H1 (cell line): Measurements from ENCODE around the gene SLC17A5. TPM values are rescaled to one million over a fixed set of nuclear protein-coding genes. Genes with fewer than 3 reads are reported as not detected.

Source experiments
- CTCF ChIA-PET: fragments of 300-600 bp; sonication (Branson Sonifier 250); formaldehyde crosslinking; loops from one replicate; lab custom pipeline; 2021; ENCODE audit not compliant: partially characterized antibody; lab: Charles Lee
- POLR2A ChIA-PET: fragments of 300-600 bp; sonication (Branson Sonifier 250); formaldehyde crosslinking; loops from one replicate; lab custom pipeline; 2021; ENCODE audit warnings: inconsistent platforms; ENCODE audit not compliant: partially characterized antibody; lab: Charles Lee
- DNase-seq, 2 experiments: peaks; one replicate each; pipeline versions ENCODE4 v3.0.0 to v3.0.0-alpha.2; 2010 to 2022; ENCODE audit warnings: low spot score in 2 of 2, low read depth in 1 of 2, mixed read lengths in 1 of 2
- FAIRE-seq: peaks from 2 replicates; lab custom pipeline; 2011; peaks lifted over from hg19 to GRCh38; lab: Jason Lieb, UNC
- H2AFZ ChIP-seq: 2 replicates; pipeline ENCODE4 v1.8.1; 2012; ENCODE audit warnings: low read length, inconsistent platforms
- H2AK5ac ChIP-seq: 2 replicates; pipeline ENCODE4 v1.6.1; 2013; ENCODE audit warnings: low read depth, low read length
- H2BK120ac ChIP-seq: replicated peaks from 2 replicates; pipeline ENCODE3; 2013; ENCODE audit warnings: low read depth, low read length, inconsistent platforms
- H2BK12ac ChIP-seq: 2 replicates; pipeline ENCODE4 v1.6.1; 2013; ENCODE audit warnings: low read depth, low read length
- H2BK15ac ChIP-seq: 2 replicates; pipeline ENCODE4 v1.6.1; 2013; ENCODE audit warnings: low read length
- H2BK20ac ChIP-seq: 2 replicates; pipeline ENCODE4 v1.6.1; 2013; ENCODE audit warnings: low read length
- H2BK5ac ChIP-seq: 2 replicates; pipeline ENCODE4 v1.6.1; 2013; ENCODE audit warnings: low read depth, low read length
- H3K14ac ChIP-seq: 2 replicates; pipeline ENCODE4 v1.6.1; 2013; ENCODE audit warnings: inconsistent platforms; ENCODE audit not compliant: insufficient read length
- H3K18ac ChIP-seq: 2 replicates; pipeline ENCODE4 v1.6.1; 2013; ENCODE audit warnings: low read length; ENCODE audit errors: extremely low read depth
- H3K23ac ChIP-seq: 2 replicates; pipeline ENCODE4 v1.6.1; 2013; ENCODE audit warnings: inconsistent platforms; ENCODE audit not compliant: insufficient read length
- H3K23me2 ChIP-seq: 2 replicates; pipeline ENCODE4 v1.6.1; 2013; ENCODE audit warnings: low read depth, low read length
- H3K27ac ChIP-seq: 2 replicates; pipeline ENCODE4 v1.6.1; 2011; ENCODE audit warnings: low read depth, low read length, inconsistent platforms
- H3K27me3 ChIP-seq, 4 experiments: replicated peaks in 1 of 4; 1 replicate in 1 of 4; 2 replicates in 3 of 4; pipeline versions ENCODE4 v1.6.1 to v1.8.1; 2011 to 2013; ENCODE audit warnings: low read length in 3 of 4, mild to moderate bottlenecking in 3 of 4, inconsistent platforms in 2 of 4, mixed read lengths in 2 of 4, moderate library complexity in 1 of 4; ENCODE audit not compliant: control insufficient read depth in 3 of 4, insufficient read depth in 3 of 4; ENCODE audit errors: extremely low read depth in 1 of 4
- H3K36me3 ChIP-seq, 4 experiments: 2 replicates each; pipeline versions ENCODE4 v1.6.1 to v1.8.1; 2011 to 2013; ENCODE audit warnings: mild to moderate bottlenecking in 4 of 4, low read length in 3 of 4, moderate library complexity in 2 of 4, control low read depth in 1 of 4, inconsistent platforms in 1 of 4; ENCODE audit not compliant: insufficient read depth in 4 of 4, control insufficient read depth in 2 of 4
- H3K4ac ChIP-seq: replicated peaks from 2 replicates; pipeline ENCODE3; 2013; ENCODE audit warnings: low read length, low read depth, mixed read lengths, inconsistent platforms; ENCODE audit not compliant: insufficient read length
- H3K4me1 ChIP-seq, 4 experiments: replicated peaks in 1 of 4; 1 replicate in 1 of 4; 2 replicates in 3 of 4; pipeline versions ENCODE4 v1.6.1 to v1.8.1; 2011 to 2013; ENCODE audit warnings: low read length in 3 of 4, inconsistent platforms in 2 of 4, mixed read lengths in 1 of 4; ENCODE audit not compliant: insufficient read depth in 4 of 4, control insufficient read depth in 3 of 4
- H3K4me2 ChIP-seq, 2 experiments: 2 replicates each; pipeline versions ENCODE4 v1.6.1 to v1.8.1; 2011 to 2013; ENCODE audit warnings: low read depth in 2 of 2, low read length in 2 of 2, control low read depth in 1 of 2, inconsistent platforms in 1 of 2, mild to moderate bottlenecking in 1 of 2; ENCODE audit not compliant: insufficient read depth in 1 of 2
- H3K4me3 ChIP-seq, 4 experiments: fragments of 200-600, 300-600 bp in 1 of 4; sonication (generic), shearing (Covaris generic), sonication (Bioruptor Twin) in 1 of 4; 2 replicates each; pipeline versions ENCODE4 v1.5.1 to v1.8.1; 2011 to 2016; ENCODE audit warnings: low read length in 4 of 4, low read depth in 3 of 4, control low read depth in 2 of 4, inconsistent platforms in 2 of 4, mild to moderate bottlenecking in 2 of 4, mixed read lengths in 1 of 4, moderate library complexity in 1 of 4; ENCODE audit not compliant: insufficient read depth in 2 of 4; ENCODE audit errors: extremely low read depth in 1 of 4
- H3K56ac ChIP-seq: replicated peaks from 2 replicates; pipeline ENCODE3; 2013; ENCODE audit warnings: low read depth, mild to moderate bottlenecking, mixed read lengths, low read length, inconsistent platforms; ENCODE audit not compliant: insufficient read length
- H3K79me1 ChIP-seq: 2 replicates; pipeline ENCODE4 v1.6.1; 2013; ENCODE audit warnings: low read depth, low read length, control low read depth
- H3K79me2 ChIP-seq, 2 experiments: 2 replicates each; pipeline versions ENCODE4 v1.6.1 to v1.8.1; 2012 to 2013; ENCODE audit warnings: low read length in 2 of 2, mild to moderate bottlenecking in 2 of 2, inconsistent platforms in 1 of 2; ENCODE audit not compliant: insufficient read depth in 2 of 2, control insufficient read depth in 1 of 2
- H3K9ac ChIP-seq, 4 experiments: replicated peaks in 1 of 4; 1 replicate in 1 of 4; 2 replicates in 3 of 4; pipeline versions ENCODE4 v1.6.1 to v1.8.1; 2011 to 2013; ENCODE audit warnings: low read depth in 3 of 4, low read length in 3 of 4, control low read depth in 2 of 4, mild to moderate bottlenecking in 2 of 4, moderate library complexity in 2 of 4, inconsistent platforms in 1 of 4; ENCODE audit errors: extremely low read depth in 1 of 4
- H3K9me3 ChIP-seq, 2 experiments: 2 replicates each; pipeline versions ENCODE4 v1.6.1 to v1.8.1; 2012 to 2013; ENCODE audit warnings: mild to moderate bottlenecking in 2 of 2, moderate library complexity in 2 of 2, control low read depth in 1 of 2, inconsistent platforms in 1 of 2, low read depth in 1 of 2, low read length in 1 of 2, mixed read lengths in 1 of 2; ENCODE audit not compliant: insufficient read depth in 2 of 2
- H4K20me1 ChIP-seq, 2 experiments: replicated peaks in 1 of 2; 2 replicates each; pipeline versions ENCODE3 to v1.8.1; 2011 to 2013; ENCODE audit warnings: inconsistent platforms in 2 of 2, low read length in 2 of 2, mild to moderate bottlenecking in 1 of 2; ENCODE audit not compliant: insufficient read depth in 2 of 2, control insufficient read depth in 1 of 2
- H4K5ac ChIP-seq: 2 replicates; pipeline ENCODE4 v1.6.1; 2013; ENCODE audit warnings: low read length, low read depth, mixed read lengths, inconsistent platforms; ENCODE audit not compliant: insufficient read length
- H4K8ac ChIP-seq: 2 replicates; pipeline ENCODE4 v1.8.0; 2013; ENCODE audit warnings: mild to moderate bottlenecking, moderate library complexity, low read length, inconsistent platforms; ENCODE audit not compliant: insufficient read depth; ENCODE audit errors: extremely low read depth
- H4K91ac ChIP-seq: replicated peaks from 2 replicates; pipeline ENCODE3; 2013; ENCODE audit warnings: low read length, mixed read lengths, inconsistent platforms; ENCODE audit not compliant: insufficient read length
- BACH1 ChIP-seq: IDR thresholded peaks from 2 replicates; pipeline ENCODE4 v1.6.1; 2012; ENCODE audit warnings: low read length, improper control_type of control experiment
- BRCA1 ChIP-seq: IDR thresholded peaks from 2 replicates; pipeline ENCODE4 v1.6.1; 2012; ENCODE audit warnings: low read depth, low read length, improper control_type of control experiment
- CBX5 ChIP-seq: fragments of 300-800, 300-1000 bp; sonication (generic); IDR thresholded peaks from 2 replicates; pipeline ENCODE4 v1.7.1; 2016; ENCODE audit warnings: antibody characterized with exemption, low read length, low read depth
- CBX8 ChIP-seq: fragments of 300-800, 300-1000 bp; sonication (generic); IDR thresholded peaks from 2 replicates; pipeline ENCODE4 v1.7.1; 2016; ENCODE audit warnings: low read depth, low read length, borderline replicate concordance
- KDM1A ChIP-seq: fragments of 200-600, 300-600 bp; sonication (generic); IDR thresholded peaks from 2 replicates; pipeline ENCODE4 v1.7.1; 2016; ENCODE audit warnings: mild to moderate bottlenecking, low read length, borderline replicate concordance
- NANOG ChIP-seq: IDR thresholded peaks from 2 replicates; pipeline ENCODE4 v1.6.1; 2011; ENCODE audit warnings: low read length, low read depth, mild to moderate bottlenecking, inconsistent platforms; ENCODE audit not compliant: insufficient read depth, poor library complexity, severe bottlenecking
- NRF1 ChIP-seq: IDR thresholded peaks from 2 replicates; pipeline ENCODE4 v1.6.1; 2011; ENCODE audit warnings: mild to moderate bottlenecking, low read depth, low read length, improper control_type of control experiment
- POU5F1 ChIP-seq: IDR thresholded peaks from 2 replicates; pipeline ENCODE4 v1.6.1; 2011; ENCODE audit warnings: low read depth, mild to moderate bottlenecking, low read length, moderate library complexity
- RNF2 ChIP-seq: fragments of 200-900, 300-1000 bp; sonication (generic); IDR thresholded peaks from 2 replicates; pipeline ENCODE4 v1.7.1; 2016; ENCODE audit warnings: borderline replicate concordance, low read depth, mild to moderate bottlenecking, antibody characterized with exemption, low read length; ENCODE audit not compliant: poor library complexity, severe bottlenecking; ENCODE audit errors: missing control alignments
- SIX5 ChIP-seq: IDR thresholded peaks from 2 replicates; pipeline ENCODE4 v1.6.1; 2011; ENCODE audit warnings: mild to moderate bottlenecking, low read depth, low read length
- SP4 ChIP-seq: IDR thresholded peaks from 2 replicates; pipeline ENCODE4 v1.6.1; 2012; ENCODE audit warnings: low read length, inconsistent platforms
- SRF ChIP-seq: IDR thresholded peaks from 2 replicates; pipeline ENCODE4 v1.6.1; 2011; ENCODE audit warnings: mild to moderate bottlenecking, low read depth, low read length, moderate library complexity
- YY1 ChIP-seq: IDR thresholded peaks from 2 replicates; pipeline ENCODE4 v1.6.1; 2011; ENCODE audit warnings: low read depth, mild to moderate bottlenecking, low read length
- WGBS, 2 experiments: shearing (Covaris generic) in 1 of 2; methylation state at CpG; one replicate each; pipeline versions ENCODE4 v1.1.6 to v1.1.7; 2013 to 2015; ENCODE audit warnings: low lambda C conversion rate in 2 of 2, mixed read lengths in 2 of 2, inconsistent platforms in 1 of 2, low coverage in 1 of 2, missing lambda C conversion rate in 1 of 2; ENCODE audit not compliant: insufficient replicate concordance in 2 of 2, insufficient coverage in 1 of 2, insufficient read length in 1 of 2; ENCODE audit errors: extremely low coverage in 1 of 2, missing lambda C conversion rate in 1 of 2; 5-methylcytosine and 5-hydroxymethylcytosine counted together
- polyA plus RNA-seq, 7 experiments: library from polyadenylated mRNA; depleted of rRNA in 3 of 7; stranded (reverse) in 5 of 7; unstranded in 2 of 7; fragments of >200 nt in 5 of 7; fragments of 200-250 nt in 2 of 7; gene quantifications; 1 replicate in 5 of 7; 2 replicates in 1 of 7; 4 replicates in 1 of 7; pipeline versions ENCODE4 v1.2.1 to v1.2.3, GENCODE V29; 2011 to 2013; ENCODE audit warnings: missing spikeins in 2 of 7, mixed read lengths in 2 of 7
- total RNA-seq: library from RNA; stranded (reverse); fragmentation: NEBNext Ultra II Directional; extraction: Animal tissue kit (Norgen Biotek cat#: 25700); gene quantifications from 2 replicates; pipeline ENCODE4 v1.2.1, GENCODE V29; 2021

SLC17A5 gene
- total and polyA plus RNA-seq, 2 of the 8 experiments (the other 6 are each of a cell fraction or from before 2014, with no cell fraction given) = 11.0 to 11.9 TPM

DNA sequence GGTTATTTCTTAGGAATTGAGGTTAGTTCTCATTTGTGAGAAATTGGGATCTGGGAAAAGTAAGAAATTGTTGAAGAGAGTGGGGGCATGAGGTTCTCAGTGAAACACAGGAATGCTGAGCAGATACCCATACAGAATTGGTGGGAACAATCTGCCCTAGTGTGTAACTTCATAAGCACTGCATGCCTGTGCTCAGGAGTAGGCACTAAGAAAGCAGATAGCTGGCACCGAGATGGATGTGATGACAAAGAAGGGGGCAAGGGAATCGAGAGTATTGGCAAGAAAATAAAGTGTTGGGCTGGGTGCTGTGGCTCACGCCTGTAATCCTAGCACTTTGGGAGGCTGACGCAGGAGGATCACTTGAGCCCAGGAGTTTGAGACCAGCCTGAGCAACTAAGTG, 4.0 kb downstream of the SLC17A5 start:
- 0 out of 2 replicates have a peak, but pooled peaks cover 3% of the 10 kb centered on the region for H3K23me2 ChIP-seq
- H3K56ac ChIP-seq = no peak overlapping the region
- H4K8ac ChIP-seq = no peak overlapping the region
- no peak overlapping the region for H2BK5ac ChIP-seq
- H2BK12ac ChIP-seq = no peak overlapping the region
- DNase-seq = no peak
- H3K23ac ChIP-seq = no peak overlapping the region
- no peak overlapping the region for H2BK120ac ChIP-seq
- no peak overlapping the region for H3K14ac ChIP-seq
- H3K4me1 ChIP-seq = peaks cover 0 to 4% (median 2%) of the 10 kb centered on the region in 4 experiments; a peak in 2 of 7 replicates
- no peaks in the 10 kb centered on the region for H3K27me3 ChIP-seq
- no peak overlapping the region for H4K5ac ChIP-seq
- H2BK20ac ChIP-seq = no peak overlapping the region
- no peak for TF ChIP-seq BACH1
- no peak for TF ChIP-seq YY1
- TF ChIP-seq BRCA1 = no peak
- no peak for TF ChIP-seq CBX8
- TF ChIP-seq POU5F1 = no peak
- TF ChIP-seq NRF1 = no peak
- no peak for TF ChIP-seq SRF
- no peak for TF ChIP-seq RNF2
- no peak for TF ChIP-seq SP4
- no peak for TF ChIP-seq KDM1A
- TF ChIP-seq CBX5 = no peak
- no peak for TF ChIP-seq SIX5
- no peak for TF ChIP-seq NANOG
- H3K18ac ChIP-seq = no peak overlapping the region
- H3K4ac ChIP-seq = no peak overlapping the region
- ChIA-PET CTCF (interaction anchor here (0.8 kb wide), 1 partner anchor 20 kb away, joined by 3 read pairs; no protein-coding TSS in a partner anchor), POLR2A (interaction anchor here (3.1 to 4.3 kb wide), 2 partner anchors 130 to 135 kb away, joined by 11 to 32 read pairs; no protein-coding TSS in a partner anchor)
- H4K20me1 ChIP-seq = no peaks in the 10 kb centered on the region
- WGBS, 2 experiments = 66% methylated on average over 4 of the region's 4 CpGs; no CpG with 5 or more reads in 1 of the 2 experiments
- no peaks in the 10 kb centered on the region for H3K36me3 ChIP-seq
- H3K79me1 ChIP-seq = no peaks in the 10 kb centered on the region
- no peak overlapping the region for H3K4me3 ChIP-seq
- no peaks in the 10 kb centered on the region for H3K79me2 ChIP-seq
- H3K4me2 ChIP-seq = no peak overlapping the region
- no peak overlapping the region for H2AFZ ChIP-seq
- H3K9me3 ChIP-seq = no peaks in the 10 kb centered on the region
- H3K9ac ChIP-seq = no peak overlapping the region
- H2AK5ac ChIP-seq = no peak overlapping the region
- H4K91ac ChIP-seq = no peak overlapping the region
- no peak overlapping the region for H3K27ac ChIP-seq
- FAIRE-seq = no peak
- H2BK15ac ChIP-seq = no peak overlapping the region
